ENCODE data around the gene VAV3.

VAV3 gene

DNA sequence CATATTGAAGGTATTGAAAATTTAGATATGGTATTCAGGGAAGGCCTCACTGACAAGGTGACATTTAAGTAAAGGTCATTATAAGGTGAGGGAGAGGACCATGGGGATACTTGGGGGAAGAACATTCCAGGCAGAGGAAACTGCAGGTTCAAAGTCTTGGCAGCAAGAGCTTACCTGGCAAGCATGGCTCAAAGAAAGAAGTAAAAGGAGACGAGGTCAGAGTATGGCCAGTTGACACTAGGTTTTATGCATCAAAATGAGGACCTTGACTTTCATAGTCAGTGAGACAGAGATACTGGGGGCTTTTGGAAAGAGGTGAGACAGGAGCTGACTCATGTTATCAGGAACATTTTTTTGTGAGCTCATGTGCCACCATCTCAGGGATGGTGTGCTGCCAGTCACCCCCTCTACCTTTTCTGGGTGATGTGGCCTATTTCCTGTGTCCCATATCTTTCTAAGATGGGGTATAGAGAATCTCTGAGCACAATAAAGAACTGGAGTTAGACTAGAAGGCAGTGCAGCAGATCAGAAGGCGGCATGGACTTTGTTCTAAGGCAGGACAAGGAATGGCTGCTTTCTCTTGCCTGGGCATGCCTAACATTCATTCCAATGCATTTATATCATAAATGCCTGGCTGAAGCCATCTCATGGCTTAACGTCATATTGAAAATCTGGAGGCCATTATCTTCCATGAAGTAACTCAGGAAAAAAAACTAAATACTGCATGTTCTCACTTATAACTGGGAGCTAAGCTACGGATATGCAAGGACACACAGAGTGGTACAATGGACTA lies 417.4 kb downstream of the VAV3 start:
- Histone ChIP-seq H3K14ac (ENCODE audit: low read length) (no peak overlapping the region), H3K4ac (ENCODE audit: low read length) (no peak overlapping the region), H3K4me3 (ENCODE audit: low read length in 2 of 2) (no peak overlapping the region), H3K23ac (ENCODE audit: low read depth, low read length, poor library complexity) (no peak overlapping the region), H4K8ac (ENCODE audit: low read depth, low read length) (no peak overlapping the region), H3K79me1 (ENCODE audit: low read depth, low read length) (no peaks in the 10 kb centered on the region), H3K4me2 (ENCODE audit: insufficient read depth, low read length, poor library complexity, severe bottlenecking) (no peak overlapping the region), H2BK5ac (ENCODE audit: low read length) (no peak overlapping the region), H3K18ac (ENCODE audit: low read length) (no peak overlapping the region), H4K91ac (ENCODE audit: low read depth, low read length, poor library complexity) (no peak overlapping the region), H2BK15ac (ENCODE audit: low read length) (no peak overlapping the region), H3K27me3 (ENCODE audit: control insufficient read depth in 3 of 3, insufficient read depth in 3 of 3, low read depth in 1 of 3, low read length in 3 of 3) (no peaks in the 10 kb centered on the region), H3K27ac (replicated peaks; ENCODE audit: low read length) (no peak overlapping the region), H3K9me3 (replicated peaks in 1 of 2; ENCODE audit: control insufficient read depth in 2 of 2, insufficient read depth in 1 of 2, low read depth in 1 of 2, low read length in 2 of 2) (no peaks in the 10 kb centered on the region), H3K4me1 (ENCODE audit: control insufficient read depth in 2 of 2, insufficient read depth in 1 of 2, low read depth in 1 of 2, low read length in 2 of 2) (no peaks in the 10 kb centered on the region), H2AFZ (ENCODE audit: low read length) (no peak overlapping the region), H2BK120ac (ENCODE audit: low read depth, low read length) (no peak overlapping the region), H3K9ac (ENCODE audit: low read depth, low read length, poor library complexity) (no peak overlapping the region), H2AK5ac (ENCODE audit: low read depth, low read length) (no peak overlapping the region), H3K36me3 (replicated peaks in 1 of 2; ENCODE audit: control insufficient read depth in 2 of 2, insufficient read depth in 2 of 2, low read length in 2 of 2) (no peaks in the 10 kb centered on the region), H2BK12ac (ENCODE audit: low read length) (no peak overlapping the region)
- DNase-seq (ENCODE audit: low spot score): no peak
- no CpG with 5 or more reads among the region's 4 CpGs for WGBS, 2 donors (ENCODE audit: extremely low coverage in 2 of 2, insufficient read length in 2 of 2, insufficient replicate concordance in 1 of 2)

GRCh38 chr1:107546576-107546975 lies 418.4 kb downstream of the VAV3 start:
- Histone ChIP-seq H3K9ac (ENCODE audit: low read depth, low read length, poor library complexity) (no peak overlapping the region), H3K36me3 (replicated peaks in 1 of 2; ENCODE audit: control insufficient read depth in 2 of 2, insufficient read depth in 2 of 2, low read length in 2 of 2) (no peaks in the 10 kb centered on the region), H3K27ac (replicated peaks; ENCODE audit: low read length) (no peak overlapping the region), H2BK15ac (ENCODE audit: low read length) (no peak overlapping the region), H3K9me3 (replicated peaks in 1 of 2; ENCODE audit: control insufficient read depth in 2 of 2, insufficient read depth in 1 of 2, low read depth in 1 of 2, low read length in 2 of 2) (no peaks in the 10 kb centered on the region), H2AFZ (ENCODE audit: low read length) (no peak overlapping the region), H2BK120ac (ENCODE audit: low read depth, low read length) (no peak overlapping the region), H3K23ac (ENCODE audit: low read depth, low read length, poor library complexity) (no peak overlapping the region), H4K8ac (ENCODE audit: low read depth, low read length) (no peak overlapping the region), H3K4me3 (ENCODE audit: low read length in 2 of 2) (no peak overlapping the region), H2AK5ac (ENCODE audit: low read depth, low read length) (no peak overlapping the region), H2BK5ac (ENCODE audit: low read length) (no peak overlapping the region), H3K27me3 (ENCODE audit: control insufficient read depth in 3 of 3, insufficient read depth in 3 of 3, low read depth in 1 of 3, low read length in 3 of 3) (no peaks in the 10 kb centered on the region), H3K4me2 (ENCODE audit: insufficient read depth, low read length, poor library complexity, severe bottlenecking) (no peak overlapping the region), H3K79me1 (ENCODE audit: low read depth, low read length) (no peaks in the 10 kb centered on the region), H2BK12ac (ENCODE audit: low read length) (no peak overlapping the region), H3K4me1 (ENCODE audit: control insufficient read depth in 2 of 2, insufficient read depth in 1 of 2, low read depth in 1 of 2, low read length in 2 of 2) (no peaks in the 10 kb centered on the region), H3K18ac (ENCODE audit: low read length) (no peak overlapping the region), H3K14ac (ENCODE audit: low read length) (no peak overlapping the region), H3K4ac (ENCODE audit: low read length) (no peak overlapping the region), H4K91ac (ENCODE audit: low read depth, low read length, poor library complexity) (no peak overlapping the region)
- DNase-seq (ENCODE audit: low spot score): no peak
- no CpG with 5 or more reads among the region's 4 CpGs for WGBS, 2 donors (ENCODE audit: extremely low coverage in 2 of 2, insufficient read length in 2 of 2, insufficient replicate concordance in 1 of 2)

- H3K18ac ChIP-seq (ENCODE audit: low read length): no peak overlapping the region
Measured at GRCh38 chr1:107545879-107546278, 419.1 kb downstream of the VAV3 start.

GRCh38 chr1:107545056-107545577 lies 419.9 kb downstream of the VAV3 start:
- no peaks in the 10 kb centered on the region for H3K27me3 ChIP-seq (ENCODE audit: control insufficient read depth in 3 of 3, insufficient read depth in 3 of 3, low read depth in 1 of 3, low read length in 3 of 3)
- no peak overlapping the region for H4K91ac ChIP-seq (ENCODE audit: low read depth, low read length, poor library complexity)
- no peak overlapping the region for H2BK5ac ChIP-seq (ENCODE audit: low read length)
- H3K9me3 ChIP-seq (replicated peaks in 1 of 2; ENCODE audit: control insufficient read depth in 2 of 2, insufficient read depth in 1 of 2, low read depth in 1 of 2, low read length in 2 of 2): no peaks in the 10 kb centered on the region
- no peak overlapping the region for H3K4me2 ChIP-seq (ENCODE audit: insufficient read depth, low read length, poor library complexity, severe bottlenecking)
- no peak overlapping the region for H4K8ac ChIP-seq (ENCODE audit: low read depth, low read length)
- no peak overlapping the region for H3K4ac ChIP-seq (ENCODE audit: low read length)
- H2BK120ac ChIP-seq (ENCODE audit: low read depth, low read length): no peak overlapping the region
- H3K9ac ChIP-seq (ENCODE audit: low read depth, low read length, poor library complexity): no peak overlapping the region
- H3K4me1 ChIP-seq (ENCODE audit: control insufficient read depth in 2 of 2, insufficient read depth in 1 of 2, low read depth in 1 of 2, low read length in 2 of 2): no peaks in the 10 kb centered on the region
- no peak overlapping the region for H2BK15ac ChIP-seq (ENCODE audit: low read length)
- H3K14ac ChIP-seq (ENCODE audit: low read length): no peak overlapping the region
- no peak overlapping the region for H3K23ac ChIP-seq (ENCODE audit: low read depth, low read length, poor library complexity)
- no peak overlapping the region for H2AFZ ChIP-seq (ENCODE audit: low read length)
- no peak overlapping the region for H3K4me3 ChIP-seq (ENCODE audit: low read length in 2 of 2)
- WGBS, 2 donors (ENCODE audit: extremely low coverage in 2 of 2, insufficient read length in 2 of 2, insufficient replicate concordance in 1 of 2): no CpG with 5 or more reads among the region's 2 CpGs
- no peak overlapping the region for H3K27ac ChIP-seq (replicated peaks; ENCODE audit: low read length)
- DNase-seq (ENCODE audit: low spot score): no peak
- no peak overlapping the region for H2AK5ac ChIP-seq (ENCODE audit: low read depth, low read length)
- H3K36me3 ChIP-seq (replicated peaks in 1 of 2; ENCODE audit: control insufficient read depth in 2 of 2, insufficient read depth in 2 of 2, low read length in 2 of 2): no peaks in the 10 kb centered on the region
- H3K79me1 ChIP-seq (ENCODE audit: low read depth, low read length): no peaks in the 10 kb centered on the region
- no peak overlapping the region for H2BK12ac ChIP-seq (ENCODE audit: low read length)
- H3K18ac ChIP-seq (ENCODE audit: low read length): no peak overlapping the region

More at GRCh38 chr1:107545879-107546278, 419.1 kb downstream of the VAV3 start:
- Histone ChIP-seq H3K36me3 (replicated peaks in 1 of 2; ENCODE audit: control insufficient read depth in 2 of 2, insufficient read depth in 2 of 2, low read length in 2 of 2) (no peaks in the 10 kb centered on the region), H4K8ac (ENCODE audit: low read depth, low read length) (no peak overlapping the region), H2AK5ac (ENCODE audit: low read depth, low read length) (no peak overlapping the region), H3K14ac (ENCODE audit: low read length) (no peak overlapping the region), H2BK12ac (ENCODE audit: low read length) (no peak overlapping the region), H3K23ac (ENCODE audit: low read depth, low read length, poor library complexity) (no peak overlapping the region), H3K4me2 (ENCODE audit: insufficient read depth, low read length, poor library complexity, severe bottlenecking) (no peak overlapping the region), H3K4ac (ENCODE audit: low read length) (no peak overlapping the region), H3K9me3 (replicated peaks in 1 of 2; ENCODE audit: control insufficient read depth in 2 of 2, insufficient read depth in 1 of 2, low read depth in 1 of 2, low read length in 2 of 2) (no peaks in the 10 kb centered on the region), H2AFZ (ENCODE audit: low read length) (no peak overlapping the region), H3K27me3 (ENCODE audit: control insufficient read depth in 3 of 3, insufficient read depth in 3 of 3, low read depth in 1 of 3, low read length in 3 of 3) (no peaks in the 10 kb centered on the region), H3K79me1 (ENCODE audit: low read depth, low read length) (no peaks in the 10 kb centered on the region), H3K27ac (replicated peaks; ENCODE audit: low read length) (no peak overlapping the region), H3K9ac (ENCODE audit: low read depth, low read length, poor library complexity) (no peak overlapping the region), H4K91ac (ENCODE audit: low read depth, low read length, poor library complexity) (no peak overlapping the region), H2BK5ac (ENCODE audit: low read length) (no peak overlapping the region), H2BK15ac (ENCODE audit: low read length) (no peak overlapping the region), H2BK120ac (ENCODE audit: low read depth, low read length) (no peak overlapping the region), H3K4me1 (ENCODE audit: control insufficient read depth in 2 of 2, insufficient read depth in 1 of 2, low read depth in 1 of 2, low read length in 2 of 2) (no peaks in the 10 kb centered on the region), H3K4me3 (ENCODE audit: low read length in 2 of 2) (no peak overlapping the region)
- DNase-seq (ENCODE audit: low spot score): no peak
- WGBS, 2 donors (ENCODE audit: extremely low coverage in 2 of 2, insufficient read length in 2 of 2, insufficient replicate concordance in 1 of 2): no CpG with 5 or more reads among the region's 4 CpGs
